Activated T-helper 2 cell treated with anti-CD3 and anti-CD28 coated beads, Interferon-gamma antibody, Interleukin-2, Interleukin-4, amounts not matched to agents 10 μg/mL and 5 μg/mL and 100 μg/mL, durations not matched to agents 14 hours and 24 hours and 36 hours (primary cell): ENCODE data around the gene LCLAT1. TPM values are rescaled to one million over a fixed set of nuclear protein-coding genes. Genes with fewer than 3 reads are reported as not detected.

Experiments used
- DNase-seq: peaks from one replicate; pipeline ENCODE4 v3.0.0; 2021; ENCODE audit warnings: low spot score
- H3K27ac Mint-ChIP-seq: one replicate; pipeline ENCODE4 v1.8.0; 2021; ENCODE audit warnings: mixed read lengths
- H3K27me3 Mint-ChIP-seq: one replicate; pipeline ENCODE4 v1.8.0; 2021; ENCODE audit warnings: low read depth, mixed read lengths
- H3K36me3 Mint-ChIP-seq: one replicate; pipeline ENCODE4 v1.8.0; 2021; ENCODE audit warnings: low read depth, mixed read lengths
- H3K4me1 Mint-ChIP-seq: one replicate; pipeline ENCODE4 v1.8.0; 2021; ENCODE audit warnings: low read depth, mixed read lengths
- H3K4me3 Mint-ChIP-seq: one replicate; pipeline ENCODE4 v1.8.0; 2021; ENCODE audit warnings: low read depth, mild to moderate bottlenecking, moderate library complexity, mixed read lengths
- H3K9me3 Mint-ChIP-seq: one replicate; pipeline ENCODE4 v1.8.0; 2021; ENCODE audit warnings: mixed read lengths
- intact Hi-C: fragments of 100-400 bp; cut with micrococcal nuclease; formaldehyde crosslinking; loops from one replicate; pipeline ENCODE4 v1.15.1; 2023
- total RNA-seq: library from RNA; stranded (reverse); gene quantifications from 2 replicates; pipeline ENCODE4 v1.2.3, GENCODE V29; 2022

Gene LCLAT1
- total RNA-seq, 1 donor from 2014 or later, result 24.6 TPM

DNA sequence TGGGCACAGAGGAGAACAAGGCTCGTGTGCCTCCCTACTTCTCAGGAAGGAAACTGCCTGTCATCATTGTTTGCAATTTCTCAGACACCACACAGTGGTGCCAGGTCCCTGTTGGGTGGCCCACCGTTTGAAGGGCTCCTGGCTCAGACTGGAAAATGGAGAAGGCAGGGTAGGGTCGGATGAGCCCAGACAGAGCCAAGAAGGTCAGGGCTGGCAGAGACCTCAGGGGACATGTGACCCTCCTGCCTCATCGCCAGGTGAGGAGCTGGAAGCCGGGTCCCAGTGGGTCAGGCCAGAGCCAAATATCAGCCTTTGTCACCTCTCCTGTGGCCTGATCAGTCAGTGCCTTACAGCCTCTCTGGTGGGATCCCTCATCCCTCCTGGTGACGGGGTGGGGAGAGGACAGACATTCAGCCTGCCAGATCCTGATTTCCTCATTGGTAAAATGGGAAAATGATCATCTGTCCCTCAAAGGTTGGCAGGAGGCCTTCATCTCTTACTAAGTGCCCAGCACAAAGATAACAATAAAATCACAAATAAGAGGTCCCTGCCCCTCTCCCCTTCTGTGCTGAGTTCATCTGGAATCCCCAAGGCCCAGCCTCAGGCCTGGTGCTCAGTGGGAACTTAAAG is 242.6 kb downstream of the LCLAT1 start:
- H3K36me3 Mint-ChIP-seq, result no peaks in the 10 kb centered on the region
- H3K27me3 Mint-ChIP-seq, result no peaks in the 10 kb centered on the region
- H3K9me3 Mint-ChIP-seq, result no peaks in the 10 kb centered on the region
- no peak overlapping the region for H3K4me3 Mint-ChIP-seq
- no peaks in the 10 kb centered on the region for H3K4me1 Mint-ChIP-seq
- intact Hi-C loops, result no loop called here
- no peak for DNase-seq
- no peak overlapping the region for H3K27ac Mint-ChIP-seq

DNA sequence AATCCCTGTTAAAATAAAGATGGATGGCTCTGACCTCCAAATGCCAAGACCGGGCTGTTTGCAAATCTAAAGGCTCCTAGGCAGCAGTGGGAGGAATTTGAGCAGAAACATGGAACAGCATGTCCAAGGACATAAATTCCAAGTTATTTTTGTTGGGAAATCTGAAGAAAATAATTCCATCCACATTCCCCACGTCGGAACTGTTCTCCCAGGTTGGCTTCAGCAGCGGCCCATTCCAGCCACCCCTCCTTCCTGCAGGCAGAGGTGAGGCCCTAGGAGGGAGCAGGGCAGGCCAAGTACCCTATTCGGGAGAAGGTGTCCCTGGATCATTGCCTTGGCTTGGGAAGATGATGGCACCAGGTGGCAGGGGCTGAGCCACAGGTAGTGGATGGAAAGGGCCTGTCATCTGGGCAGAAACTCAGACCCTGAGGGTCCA is 243.1 kb downstream of the LCLAT1 start:
- no peak for DNase-seq
- Mint-ChIP-seq H3K27ac (no peak overlapping the region), H3K4me3 (no peak overlapping the region), H3K27me3 (no peaks in the 10 kb centered on the region), H3K4me1 (no peaks in the 10 kb centered on the region), H3K36me3 (no peaks in the 10 kb centered on the region), H3K9me3 (no peaks in the 10 kb centered on the region)
- intact Hi-C loops, result no loop called here

DNA sequence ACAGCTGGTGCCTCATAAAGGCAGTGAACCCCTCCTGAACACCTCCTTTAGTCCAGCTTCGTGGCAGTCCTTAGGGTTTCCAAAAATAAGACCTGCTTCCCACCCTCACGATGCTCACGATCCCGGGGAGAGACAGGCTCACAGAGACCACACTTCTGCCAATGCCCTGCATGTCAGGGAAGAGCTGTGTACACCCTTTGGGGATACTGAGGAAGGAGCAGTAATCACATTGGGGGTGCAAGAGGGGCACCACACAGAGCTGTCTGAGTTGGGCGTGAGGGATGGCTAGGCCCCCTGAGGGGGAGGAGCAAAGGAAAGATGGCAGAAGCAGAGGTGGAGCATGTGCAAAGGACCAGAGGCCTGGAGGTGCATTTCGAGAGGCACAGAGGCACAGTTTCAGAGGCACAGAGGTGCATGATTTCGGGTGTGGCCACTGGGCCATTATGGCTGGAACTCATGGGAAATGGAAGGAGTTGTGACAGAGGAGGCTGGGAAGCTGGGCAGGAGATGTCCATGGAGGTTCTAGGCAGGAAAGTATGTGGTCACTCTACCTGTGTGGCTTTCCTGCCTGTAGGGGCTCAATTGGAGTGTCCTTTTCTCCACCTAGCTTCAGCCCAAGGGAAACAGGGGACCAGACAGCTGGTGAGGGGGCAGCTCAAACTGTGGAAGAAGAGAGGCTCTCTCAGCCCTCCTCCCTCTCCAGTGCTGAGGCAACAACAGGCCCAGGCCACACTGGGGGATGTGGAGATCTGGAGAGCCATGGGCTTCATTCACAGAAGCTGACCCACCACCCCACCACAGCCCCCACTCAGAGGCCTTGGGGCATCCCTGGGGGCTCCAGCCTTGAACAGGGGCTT is 244.3 kb downstream of the LCLAT1 start:
- peak; percentile 6 for DNase-seq

DNA sequence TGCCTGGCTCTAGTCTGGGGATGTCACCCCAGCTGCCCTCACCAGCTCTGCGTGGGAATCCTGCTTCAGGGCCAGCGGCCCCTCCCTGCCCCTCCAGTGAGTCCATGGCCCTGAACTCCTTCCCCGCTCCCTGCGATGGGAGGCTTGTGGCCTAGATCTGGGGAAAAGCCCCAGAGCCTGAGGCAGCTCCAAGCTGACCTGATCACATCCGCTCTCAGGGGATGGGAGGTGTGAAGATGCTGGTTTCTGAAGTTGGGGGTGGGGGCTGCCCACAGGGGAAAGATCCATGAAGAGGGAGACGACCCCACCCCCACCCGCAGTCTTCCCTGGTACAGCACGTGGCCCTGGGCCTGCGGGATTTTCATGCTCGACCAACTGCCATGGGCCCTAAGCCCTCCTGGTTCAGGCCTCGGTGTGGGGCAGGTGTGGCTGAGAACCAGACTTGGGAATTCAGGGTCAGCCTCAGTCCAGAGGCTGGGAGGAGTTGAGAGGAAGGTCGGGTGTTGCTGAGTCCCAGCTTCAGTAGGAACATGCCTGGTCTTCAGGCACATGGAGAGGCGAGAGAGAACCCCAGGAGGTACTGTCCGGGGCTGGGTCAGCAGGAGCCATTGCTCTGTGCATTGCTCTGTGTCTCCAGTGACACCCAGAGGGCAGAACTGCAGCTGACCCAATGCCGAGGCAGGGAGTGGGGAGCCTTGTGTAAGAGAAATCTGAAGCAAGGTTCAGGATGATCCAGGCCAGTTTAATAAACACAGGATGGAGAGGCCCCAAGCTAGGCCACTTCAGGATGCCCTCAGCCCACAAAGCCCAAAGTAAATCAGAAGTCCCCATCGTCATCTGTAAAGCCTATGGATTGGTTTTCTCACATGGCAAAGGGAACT is 245.1 kb downstream of the LCLAT1 start:
- H3K27me3 Mint-ChIP-seq, result peaks cover 2% of the 10 kb centered on the region
- H3K36me3 Mint-ChIP-seq, result no peaks in the 10 kb centered on the region
- no peaks in the 10 kb centered on the region for H3K4me1 Mint-ChIP-seq
- no peaks in the 10 kb centered on the region for H3K9me3 Mint-ChIP-seq
- DNase-seq, result no peak
- H3K27ac Mint-ChIP-seq, result no peak overlapping the region
- H3K4me3 Mint-ChIP-seq, result no peak overlapping the region
- intact Hi-C loops, result no loop called here

More for the DNA sequence above, 244.3 kb downstream of the LCLAT1 start:
- intact Hi-C loops, result no loop called here
- H3K36me3 Mint-ChIP-seq, result no peaks in the 10 kb centered on the region
- H3K27me3 Mint-ChIP-seq, result no peaks in the 10 kb centered on the region
- H3K9me3 Mint-ChIP-seq, result no peaks in the 10 kb centered on the region
- H3K4me3 Mint-ChIP-seq, result no peak overlapping the region
- no peak overlapping the region for H3K27ac Mint-ChIP-seq
- no peaks in the 10 kb centered on the region for H3K4me1 Mint-ChIP-seq

DNA sequence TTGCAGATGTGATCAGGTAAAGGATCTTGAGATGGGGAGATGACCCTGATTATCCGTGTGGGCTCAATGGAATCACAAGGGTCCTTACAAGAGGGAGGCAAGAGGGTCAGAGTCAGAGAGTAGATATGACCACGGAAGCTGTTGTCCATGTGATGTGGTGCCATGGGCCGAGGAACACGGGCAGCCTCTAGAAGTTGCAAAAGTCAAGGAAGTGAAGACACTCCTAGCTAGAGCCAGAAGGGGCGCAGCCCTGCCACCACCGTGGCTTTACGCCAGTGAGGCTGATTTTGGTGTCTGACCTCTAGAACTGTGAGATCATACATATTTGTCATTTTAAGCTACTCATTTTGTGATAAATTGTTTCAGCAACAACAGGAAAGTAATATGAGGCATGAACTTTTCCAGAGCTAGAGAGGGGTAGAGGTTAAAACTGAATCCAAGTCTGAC is 245.8 kb downstream of the LCLAT1 start:
- H3K4me3 Mint-ChIP-seq, result no peak overlapping the region

More for the DNA sequence above, 245.8 kb downstream of the LCLAT1 start:
- H3K9me3 Mint-ChIP-seq, result no peaks in the 10 kb centered on the region
- H3K27ac Mint-ChIP-seq, result no peak overlapping the region
- intact Hi-C loops, result no loop called here
- no peaks in the 10 kb centered on the region for H3K36me3 Mint-ChIP-seq
- no peaks in the 10 kb centered on the region for H3K4me1 Mint-ChIP-seq
- no peak for DNase-seq
- peaks cover 2% of the 10 kb centered on the region for H3K27me3 Mint-ChIP-seq

Other genes starting within 250 kb of the LCLAT1 start
- gene LBH, start 215.7 kb upstream of the LCLAT1 start, total RNA-seq, result 60.8 and 61.1 TPM in 2 replicates